IMR-90 (cell line): Measurements from ENCODE around the gene ZNF133. TPM values are rescaled to one million over a fixed set of nuclear protein-coding genes. Genes with fewer than 3 reads are reported as not detected.

Experiments
- ATAC-seq: fragments of 200-7000 bp; cut with Tn5 transposase; 2 replicates; pipeline ENCODE4 v1.9.1; 2020; ENCODE audit warnings: low read depth, mild to moderate bottlenecking, moderate library complexity
- BruUV-seq: library from RNA; stranded (reverse); fragments of 400-500 nt; replicated peaks from 2 replicates; lab custom pipeline; 2021; lab: Mats Ljungman, UMichigan
- CTCF ChIA-PET: fragments of 300-600 bp; formaldehyde crosslinking; extraction: SDS; loops from one replicate; lab custom pipeline; 2021; ENCODE audit warnings: antibody characterized with exemption; lab: Yijun Ruan, JAX
- POLR2A ChIA-PET: fragments of 300-600 bp; sonication (Branson Sonifier 250); formaldehyde crosslinking; loops from one replicate; lab custom pipeline; 2022; ENCODE audit warnings: antibody characterized with exemption; ENCODE audit not compliant: unreplicated experiment; lab: Charles Lee
- DNase-seq: peaks from one replicate; pipeline ENCODE4 v3.0.0; 2013
- H2AFZ ChIP-seq: replicated peaks from 2 replicates; pipeline ENCODE3; 2013; ENCODE audit warnings: low read length, mild to moderate bottlenecking; ENCODE audit not compliant: poor library complexity
- H2AK5ac ChIP-seq: 2 replicates; pipeline ENCODE4 v1.6.1; 2013; ENCODE audit warnings: low read depth, low read length, inconsistent platforms
- H2AK9ac ChIP-seq: replicated peaks from 2 replicates; pipeline ENCODE3; 2013; ENCODE audit warnings: mild to moderate bottlenecking, low read depth, low read length, moderate library complexity; ENCODE audit not compliant: poor library complexity
- H2BK120ac ChIP-seq: 2 replicates; pipeline ENCODE4 v1.6.1; 2013; ENCODE audit warnings: low read depth, low read length, inconsistent platforms
- H2BK15ac ChIP-seq: 3 replicates; pipeline ENCODE4 v1.6.1; 2013; ENCODE audit warnings: low read depth, low read length, inconsistent platforms
- H2BK20ac ChIP-seq: 2 replicates; pipeline ENCODE4 v1.6.1; 2013; ENCODE audit warnings: low read depth, mild to moderate bottlenecking, inconsistent platforms, low read length, moderate library complexity
- H2BK5ac ChIP-seq: 2 replicates; pipeline ENCODE4 v1.6.1; 2013; ENCODE audit warnings: mild to moderate bottlenecking, low read depth, low read length, inconsistent platforms; ENCODE audit not compliant: poor library complexity, severe bottlenecking
- H3K14ac ChIP-seq: replicated peaks from 2 replicates; pipeline ENCODE4 v1.6.1; 2013; ENCODE audit warnings: low read depth, low read length, inconsistent platforms
- H3K18ac ChIP-seq: 2 replicates; pipeline ENCODE4 v1.6.1; 2013; ENCODE audit warnings: low read depth, low read length, control low read depth
- H3K23ac ChIP-seq: 2 replicates; pipeline ENCODE4 v1.6.1; 2013; ENCODE audit warnings: low read depth, low read length, inconsistent platforms
- H3K27ac ChIP-seq: 2 replicates; pipeline ENCODE4 v1.5.1; 2013; ENCODE audit warnings: mild to moderate bottlenecking, control low read depth, low read length; ENCODE audit not compliant: insufficient read depth
- H3K27me3 ChIP-seq: 2 replicates; pipeline ENCODE4 v1.6.1; 2013; ENCODE audit warnings: low read length; ENCODE audit not compliant: control insufficient read depth, insufficient read depth
- H3K36me3 ChIP-seq: 2 replicates; pipeline ENCODE4 v1.6.1; 2013; ENCODE audit warnings: low read length, mixed read lengths; ENCODE audit not compliant: control insufficient read depth, insufficient read depth
- H3K4ac ChIP-seq: 2 replicates; pipeline ENCODE4 v1.6.1; 2013; ENCODE audit warnings: low read depth, low read length, inconsistent platforms
- H3K4me1 ChIP-seq: 2 replicates; pipeline ENCODE4 v1.6.1; 2013; ENCODE audit warnings: low read length, mixed read lengths; ENCODE audit not compliant: control insufficient read depth, insufficient read depth
- H3K4me2 ChIP-seq: 2 replicates; pipeline ENCODE4 v1.6.1; 2013; ENCODE audit warnings: low read depth, mild to moderate bottlenecking, control low read depth, low read length, moderate library complexity
- H3K4me3 ChIP-seq: 2 replicates; pipeline ENCODE4 v1.5.1; 2013; ENCODE audit warnings: low read depth, mild to moderate bottlenecking, control low read depth, low read length, moderate library complexity; ENCODE audit not compliant: insufficient read depth
- H3K56ac ChIP-seq: 2 replicates; pipeline ENCODE4 v1.6.1; 2013; ENCODE audit warnings: low read length, inconsistent platforms; ENCODE audit not compliant: insufficient read depth; ENCODE audit errors: extremely low read depth
- H3K79me1 ChIP-seq, 2 experiments: 2 replicates each; pipeline ENCODE4 v1.6.1; 2013; ENCODE audit warnings: low read length in 2 of 2, inconsistent platforms in 1 of 2, low read depth in 1 of 2
- H3K9ac ChIP-seq: 2 replicates; pipeline ENCODE4 v1.6.1; 2013; ENCODE audit warnings: low read depth, low read length, control low read depth
- H3K9me1 ChIP-seq: 2 replicates; pipeline ENCODE4 v1.6.1; 2013; ENCODE audit warnings: low read length, inconsistent platforms; ENCODE audit not compliant: insufficient read depth
- H3K9me3 ChIP-seq: 2 replicates; pipeline ENCODE4 v1.6.1; 2013; ENCODE audit warnings: low read length; ENCODE audit not compliant: control insufficient read depth, insufficient read depth
- H4K20me1 ChIP-seq: 2 replicates; pipeline ENCODE4 v1.6.1; 2013; ENCODE audit warnings: low read length, inconsistent platforms; ENCODE audit not compliant: insufficient read depth
- H4K5ac ChIP-seq: 2 replicates; pipeline ENCODE4 v1.6.1; 2013; ENCODE audit warnings: mild to moderate bottlenecking, low read depth, low read length, control low read depth
- H4K8ac ChIP-seq, 2 experiments: 2 replicates each; pipeline ENCODE4 v1.6.1; 2013; ENCODE audit warnings: low read depth in 2 of 2, low read length in 2 of 2, control low read depth in 1 of 2, inconsistent platforms in 1 of 2
- H4K91ac ChIP-seq: 2 replicates; pipeline ENCODE4 v1.6.1; 2013; ENCODE audit warnings: low read depth, low read length, inconsistent platforms; ENCODE audit not compliant: insufficient read depth
- MXI1 ChIP-seq: IDR thresholded peaks from 2 replicates; pipeline ENCODE4 v1.6.1; 2012; ENCODE audit warnings: low read depth, mild to moderate bottlenecking, low read length, moderate library complexity, borderline replicate concordance
- WGBS, 2 experiments: methylation state at CpG; one replicate each; pipeline versions ENCODE4 v1.1.5 to v1.1.7; 2013; ENCODE audit warnings: missing lambda C conversion rate in 2 of 2; ENCODE audit not compliant: insufficient read length in 1 of 2; ENCODE audit errors: extremely low coverage in 2 of 2; 5-methylcytosine and 5-hydroxymethylcytosine counted together
- dilution Hi-C: fragments of 300-500 bp; cut with HindIII; formaldehyde crosslinking; loops from one replicate; pipeline ENCODE4 v1.14.3; 2018; ENCODE audit warnings: low sequenced_read_pairs; ENCODE audit not compliant: unreplicated experiment
- in situ Hi-C: fragments of 300-500 bp; cut with MboI; formaldehyde crosslinking; loops from 3 replicates; pipeline ENCODE4 v1.14.3; 2019; ENCODE audit warnings: low sequenced_read_pairs, inconsistent platforms, mixed read lengths
- intact Hi-C: fragments of 100-400 bp; cut with micrococcal nuclease; formaldehyde crosslinking; loops from 2 replicates; pipeline ENCODE4 v1.10.0; 2022
- polyA plus RNA-seq, 3 experiments: library from polyadenylated mRNA; depleted of rRNA; stranded (reverse); fragments of >200 nt; gene quantifications; 2 replicates each; pipeline ENCODE4 v1.2.3, GENCODE V29; 2012; ENCODE audit warnings: low replicate concordance in 1 of 3
- total RNA-seq: library from RNA; depleted of rRNA; stranded (reverse); fragments of >200 nt; gene quantifications from 2 replicates; pipeline ENCODE4 v1.2.3, GENCODE V29; 2012

Gene ZNF133
- total and polyA plus RNA-seq, 2 of the 4 experiments (the other 2 are of a cell fraction): 18.3 to 33.5 TPM

DNA sequence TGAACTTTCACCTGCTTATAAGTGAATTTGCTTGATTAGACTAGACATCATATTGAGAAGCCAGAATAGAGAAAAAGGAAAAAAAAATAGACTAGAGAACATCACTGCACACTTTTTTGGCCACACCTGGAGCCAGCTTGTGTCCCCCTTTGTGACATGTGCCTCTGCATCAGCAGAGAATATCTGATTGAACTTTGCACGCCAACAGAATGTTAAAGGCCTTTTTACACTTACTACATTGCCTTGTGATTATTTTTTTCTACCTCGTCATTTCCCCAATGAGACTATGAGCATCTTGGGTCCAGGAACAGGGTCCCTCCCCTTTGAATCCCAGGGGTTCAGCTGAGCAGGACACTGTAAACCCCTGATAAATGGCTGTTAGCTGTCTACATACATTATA lies 17.2 kb upstream of the ZNF133 start:
- WGBS, 2 experiments: no CpG with 5 or more reads among the region's 2 CpGs
- dilution Hi-C loops: no loop called here

More for the DNA sequence above, 17.2 kb upstream of the ZNF133 start:
- H3K27me3 ChIP-seq: peaks cover 10% of the 10 kb centered on the region
- no peak for ATAC-seq
- H2AK9ac ChIP-seq: no peak overlapping the region
- no peak overlapping the region for H4K91ac ChIP-seq
- no peak for TF ChIP-seq MXI1
- no peak overlapping the region for H2AFZ ChIP-seq
- H2AK5ac ChIP-seq: no peak overlapping the region
- H3K14ac ChIP-seq: no peak overlapping the region
- H2BK120ac ChIP-seq: no peak overlapping the region
- H4K5ac ChIP-seq: no peak overlapping the region
- no peaks in the 10 kb centered on the region for H3K36me3 ChIP-seq
- ChIA-PET POLR2A (no interaction called here), CTCF (no interaction called here)
- no peak overlapping the region for H3K18ac ChIP-seq
- H2BK20ac ChIP-seq: no peak overlapping the region
- intact Hi-C loops: no loop called here
- no peaks in the 10 kb centered on the region for H4K20me1 ChIP-seq
- no peak overlapping the region for H3K23ac ChIP-seq
- no peak overlapping the region for H3K27ac ChIP-seq
- no peaks in the 10 kb centered on the region for H3K4me1 ChIP-seq
- H3K4me2 ChIP-seq: no peak overlapping the region
- no peaks in the 10 kb centered on the region for H3K9me1 ChIP-seq
- H3K9me3 ChIP-seq: no peaks in the 10 kb centered on the region
- no peak overlapping the region for H3K4ac ChIP-seq
- in situ Hi-C loops: loop anchor here (10.0 kb wide), 1 partner anchor 766 kb away; no protein-coding TSS in a partner anchor
- H3K9ac ChIP-seq: no peak overlapping the region
- no peak overlapping the region for H4K8ac ChIP-seq
- no peak overlapping the region for H2BK5ac ChIP-seq
- H3K79me1 ChIP-seq: no peaks in the 10 kb centered on the region
- BruUV-seq: no TSS peak
- H3K56ac ChIP-seq: no peak overlapping the region
- H2BK15ac ChIP-seq: no peak overlapping the region
- H3K4me3 ChIP-seq: no peak overlapping the region
- no peak for DNase-seq
